HepG2 (cell line): Measurements from ENCODE around the gene MCAT. TPM values are rescaled to one million over a fixed set of nuclear protein-coding genes. Genes with fewer than 3 reads are reported as not detected.
A peak's percentile ranks its signal among the peaks of the same experiment; 100 is the strongest.

ENCODE experiments used
- ATAC-seq: fragments of 200-7000 bp; cut with Tn5 transposase; 3 replicates; pipeline ENCODE4 v1.9.1; 2020; ENCODE audit warnings: mild to moderate bottlenecking, moderate library complexity
- BruUV-seq: library from RNA; stranded (reverse); fragments of 400-500 nt; replicated peaks from 2 replicates; lab custom pipeline; 2021; lab: Mats Ljungman, UMichigan
- CTCF ChIA-PET: fragments of 300-600 bp; formaldehyde crosslinking; extraction: SDS; loops from one replicate; lab custom pipeline; 2021; ENCODE audit warnings: low total read pairs, inconsistent platforms, low intra/inter-chr PET ratio; lab: Yijun Ruan, JAX
- POLR2A ChIA-PET: fragments of 350-600 bp; sonication (Branson Sonifier 250); formaldehyde crosslinking; loops from one replicate; lab custom pipeline; 2020; ENCODE audit warnings: antibody characterized with exemption, inconsistent platforms; lab: Yijun Ruan, JAX
- DNase-seq: peaks from one replicate; pipeline ENCODE4 v3.0.0-alpha.2; 2015; ENCODE audit warnings: low spot score
- FAIRE-seq: peaks from 3 replicates; lab custom pipeline; 2011; peaks lifted over from hg19 to GRCh38; lab: Jason Lieb, UNC
- H2AFZ ChIP-seq: one replicate; pipeline ENCODE4 v1.6.1; 2011; ENCODE audit warnings: low read length, inconsistent platforms
- H3K27ac ChIP-seq: fragments of 300-600 bp; 3 replicates; pipeline ENCODE4 v1.8.0; 2011; ENCODE audit warnings: mixed run types, mild to moderate bottlenecking, mixed read lengths, low read length, inconsistent platforms; ENCODE audit not compliant: insufficient read depth; ENCODE audit errors: extremely low read length
- H3K27me3 ChIP-seq, 2 experiments: fragments of 200-600 bp in 1 of 2; 2 replicates in 1 of 2; 3 replicates in 1 of 2; pipeline versions ENCODE4 v1.6.0 to v1.8.0; 2011; ENCODE audit warnings: low read length in 2 of 2, mild to moderate bottlenecking in 2 of 2, moderate library complexity in 2 of 2, inconsistent platforms in 1 of 2; ENCODE audit not compliant: insufficient read depth in 2 of 2, control insufficient read depth in 1 of 2
- H3K36me3 ChIP-seq, 2 experiments: fragments of 200-600 bp in 1 of 2; replicated peaks in 1 of 2; 2 replicates in 1 of 2; 3 replicates in 1 of 2; pipeline versions ENCODE4 v1.5.1 to v1.8.0; 2011; ENCODE audit warnings: low read length in 2 of 2, inconsistent platforms in 1 of 2; ENCODE audit not compliant: insufficient read depth in 2 of 2, control insufficient read depth in 1 of 2
- H3K4me1 ChIP-seq: 2 replicates; pipeline ENCODE4 v1.5.1; 2012; ENCODE audit warnings: low read length, inconsistent platforms; ENCODE audit not compliant: insufficient read depth
- H3K4me2 ChIP-seq: 2 replicates; pipeline ENCODE4 v1.6.0; 2011; ENCODE audit warnings: low read depth, low read length, inconsistent platforms
- H3K4me3 ChIP-seq, 3 experiments: fragments of 200-600 bp in 1 of 3; sonication (generic), shearing (Covaris generic) in 1 of 3; replicated peaks in 1 of 3; 2 replicates each; pipeline ENCODE4 v1.5.1; 2011 to 2016; ENCODE audit warnings: low read length in 3 of 3, inconsistent platforms in 2 of 3, low read depth in 2 of 3, mild to moderate bottlenecking in 2 of 3, control low read depth in 1 of 3, mixed read lengths in 1 of 3; ENCODE audit not compliant: insufficient read depth in 1 of 3
- H3K79me2 ChIP-seq: one replicate; pipeline ENCODE4 v1.6.1; 2011; ENCODE audit warnings: low read length, inconsistent platforms; ENCODE audit not compliant: insufficient read depth
- H3K9ac ChIP-seq: 2 replicates; pipeline ENCODE4 v1.6.0; 2011; ENCODE audit warnings: mild to moderate bottlenecking, low read depth, low read length, inconsistent platforms; ENCODE audit not compliant: insufficient read depth
- H3K9me3 ChIP-seq: 2 replicates; pipeline ENCODE4 v1.5.1; 2012; ENCODE audit warnings: mild to moderate bottlenecking, low read length
- H4K20me1 ChIP-seq: 2 replicates; pipeline ENCODE4 v1.6.0; 2011; ENCODE audit warnings: inconsistent platforms, mild to moderate bottlenecking, low read length, moderate library complexity; ENCODE audit not compliant: insufficient read depth
- ARNT ChIP-seq: fragments of 450-650 bp; IDR thresholded peaks from 2 replicates; pipeline ENCODE4 v1.6.1; 2017
- CTCF ChIP-seq: sonication (generic); formaldehyde crosslinking; IDR thresholded peaks from 2 replicates; pipeline ENCODE4 v1.5.0; 2020; ENCODE audit warnings: mild to moderate bottlenecking, missing genetic modification reagents, moderate library complexity
- FOXA1 ChIP-seq, 2 experiments: fragments of 450-650 bp in 1 of 2; sonication (generic) in 1 of 2; formaldehyde crosslinking in 1 of 2; IDR thresholded peaks; 2 replicates each; pipeline versions ENCODE4 v1.4.0 to v1.6.1; 2016 to 2020; ENCODE audit warnings: missing genetic modification reagents in 1 of 2
- FOXP1 ChIP-seq, 2 experiments: fragments of 450-650 bp in 1 of 2; IDR thresholded peaks; 2 replicates each; pipeline ENCODE4 v1.6.1; 2017 to 2018; ENCODE audit warnings: antibody characterized with exemption in 1 of 2
- HNRNPLL ChIP-seq: fragments of 200-400 bp; formaldehyde crosslinking; IDR thresholded peaks from 2 replicates; pipeline ENCODE4 v1.6.1; 2017; ENCODE audit warnings: mild to moderate bottlenecking, low read depth, low read length; ENCODE audit not compliant: poor library complexity, severe bottlenecking
- NKX3-1 ChIP-seq: sonication (generic); formaldehyde crosslinking; IDR thresholded peaks from 2 replicates; pipeline ENCODE4 v1.5.0; 2020; ENCODE audit warnings: missing genetic modification reagents
- SAP130 ChIP-seq: IDR thresholded peaks from 2 replicates; pipeline ENCODE4 v1.6.1; 2016; ENCODE audit warnings: low read depth
- SOX13 ChIP-seq, 3 experiments: fragments of 450-650 bp in 1 of 3; sonication (generic) in 1 of 3; formaldehyde crosslinking in 1 of 3; IDR thresholded peaks in 2 of 3; conservative IDR thresholded peaks in 1 of 3; 2 replicates each; pipeline versions ENCODE4 v1.5.0 to v1.6.1; 2016 to 2020; ENCODE audit warnings: antibody characterized with exemption in 1 of 3, mild to moderate bottlenecking in 1 of 3, missing compliant biosample characterization in 1 of 3, missing genetic modification reagents in 1 of 3, moderate library complexity in 1 of 3
- SP5 ChIP-seq: IDR thresholded peaks from 2 replicates; pipeline ENCODE4 v1.6.1; 2016; ENCODE audit warnings: low read depth, borderline replicate concordance
- TBX2 ChIP-seq: sonication (generic); formaldehyde crosslinking; IDR thresholded peaks from 2 replicates; pipeline ENCODE4 v1.5.0; 2020; ENCODE audit warnings: missing genetic modification reagents, mild to moderate bottlenecking, borderline replicate concordance
- TFAP4 ChIP-seq: sonication (generic); IDR thresholded peaks from 2 replicates; pipeline ENCODE4 v1.6.1; 2016; ENCODE audit warnings: low read depth, borderline replicate concordance
- TRIM24 ChIP-seq: sonication (generic); formaldehyde crosslinking; IDR thresholded peaks from 2 replicates; pipeline ENCODE4 v1.8.0; 2022; ENCODE audit warnings: mild to moderate bottlenecking, missing genetic modification reagents
- XRCC5 ChIP-seq: fragments of 200-400 bp; formaldehyde crosslinking; optimal IDR thresholded peaks from 2 replicates; pipeline ENCODE3; 2017; ENCODE audit warnings: mild to moderate bottlenecking, low read length
- ZFP36 ChIP-seq: fragments of 150-350 bp; IDR thresholded peaks from 2 replicates; pipeline ENCODE4 v1.6.1; 2018; ENCODE audit warnings: borderline replicate concordance, low read length, low read depth; ENCODE audit not compliant: partially characterized antibody
- ZNF737 ChIP-seq: sonication (generic); formaldehyde crosslinking; IDR thresholded peaks from 2 replicates; pipeline ENCODE4 v1.5.0; 2020; ENCODE audit warnings: missing genetic modification reagents, mild to moderate bottlenecking, borderline replicate concordance
- WGBS: methylation state at CpG from one replicate; pipeline ENCODE4 v1.1.6; 2017; ENCODE audit warnings: low lambda C conversion rate; 5-methylcytosine and 5-hydroxymethylcytosine counted together
- in situ Hi-C: cut with HindIII; loops from 2 replicates; pipeline ENCODE4 v1.10.0; 2017; ENCODE audit warnings: low pct_unique_long_range_greater_than_20kb; ENCODE audit not compliant: extremely low pct_ligation_motif_present
- intact Hi-C: fragments of 100-400 bp; cut with micrococcal nuclease; formaldehyde crosslinking; loops from one replicate; pipeline ENCODE4 v1.10.0; 2022; ENCODE audit not compliant: unreplicated experiment
- polyA plus RNA-seq, 8 experiments: library from polyadenylated mRNA; depleted of rRNA in 3 of 8; stranded (reverse) in 7 of 8; unstranded in 1 of 8; fragments of >200 nt; fragmentation: Illumina TruSeq in 4 of 8; extraction: Trizol in 4 of 8; gene quantifications; 2 replicates each; pipeline versions ENCODE4 v1.2.1 to v1.2.3, GENCODE V29; 2011 to 2016; ENCODE audit warnings: low read depth in 4 of 8, missing spikeins in 1 of 8, mixed read lengths in 1 of 8; ENCODE audit not compliant: insufficient read depth in 1 of 8
- total RNA-seq, 5 experiments: library from RNA; depleted of rRNA; stranded (reverse); fragments of >200 nt; fragmentation: Illumina TruSeq; extraction: Trizol; gene quantifications; 2 replicates each; pipeline ENCODE4 v1.2.3, GENCODE V29; 2016; ENCODE audit warnings: low read depth in 1 of 5
- TF ChIP-seq, protein P1 (sequence below): sonication (generic); formaldehyde crosslinking; IDR thresholded peaks from 2 replicates; pipeline ENCODE4 v1.4.0; 2020; ENCODE audit warnings: missing genetic modification reagents
- TF ChIP-seq, protein P2 (sequence below): IDR thresholded peaks from 2 replicates; pipeline ENCODE4 v1.6.1; 2018; ENCODE audit warnings: missing genetic modification reagents, mild to moderate bottlenecking, missing compliant biosample characterization

Gene MCAT
- total and polyA plus RNA-seq, 2 of the 13 experiments (the other 11 are each of a cell fraction or from before 2014, with no cell fraction given): 9.3 to 16.7 TPM

DNA sequence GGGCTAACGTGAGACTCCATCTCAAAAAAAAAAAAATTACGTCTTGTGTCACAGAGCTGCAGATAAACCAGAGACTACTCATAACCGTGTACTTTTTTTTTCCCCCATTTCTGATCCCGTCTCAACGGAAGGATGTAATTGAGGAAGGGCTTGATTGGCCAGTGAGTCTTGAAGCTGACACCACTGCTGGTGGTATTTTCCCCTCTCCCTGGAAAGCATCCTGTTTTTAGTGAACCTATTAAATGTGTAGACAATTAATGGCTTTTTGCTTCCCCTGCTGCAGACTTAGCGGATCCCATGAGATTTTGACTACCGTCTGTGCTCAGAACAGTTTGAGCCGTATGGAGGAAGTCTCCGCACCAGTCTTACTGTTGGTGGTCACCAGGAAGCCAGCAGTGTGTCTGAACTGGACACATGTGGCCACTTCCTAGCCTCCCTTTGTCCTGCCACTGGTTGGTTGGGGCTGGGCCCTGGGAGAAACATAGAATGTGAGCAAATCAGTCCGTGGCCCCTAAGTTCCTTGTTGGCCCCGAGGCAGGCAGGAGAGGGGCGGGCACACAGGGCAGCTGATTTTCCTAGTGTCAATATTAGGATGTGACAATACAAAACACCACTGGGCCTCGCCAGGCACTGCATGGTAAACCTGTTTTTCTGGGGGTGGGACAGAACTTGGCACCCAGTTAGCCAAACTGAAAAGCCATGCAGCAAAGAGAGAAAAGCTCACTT is 29.5 kb downstream of the MCAT start:
- Histone ChIP-seq H3K4me3 (no peak overlapping the region), H4K20me1 (no peaks in the 10 kb centered on the region), H3K4me2 (peak overlapping the region; percentile 44), H3K36me3 (no peaks in the 10 kb centered on the region), H3K9ac (no peak overlapping the region), H3K27me3 (peaks cover 5 to 35% of the 10 kb centered on the region in 2 experiments; a peak in 4 of 5 replicates), H3K27ac (no peak overlapping the region), H3K4me1 (peaks cover 61% of the 10 kb centered on the region), H3K79me2 (no peaks in the 10 kb centered on the region), H3K9me3 (no peaks in the 10 kb centered on the region), H2AFZ (no peak overlapping the region)
- TF ChIP-seq NKX3-1 (CRISPR knock-in tag): no peak
- TF ChIP-seq CTCF: no peak
- no peak for TF ChIP-seq SOX13 (IDR thresholded peaks at IDR 0.05)
- 0 out of 4 replicates have a peak, but pooled peaks of 1 of the 2 experiments have one; percentile 39 for TF ChIP-seq SOX13 (CRISPR knock-in tag; conservative IDR thresholded peaks at IDR 0.05 in 1 of 2, IDR thresholded peaks at IDR 0.05 in 1 of 2)
- TF ChIP-seq TRIM24: no peak
- peak; percentile 88 for TF ChIP-seq SP5
- no peak for TF ChIP-seq ARNT
- TF ChIP-seq SAP130: peak; percentile 44; the same call in 1 of the 2 replicates
- TF ChIP-seq XRCC5: no peak
- TF ChIP-seq, protein P1, sequence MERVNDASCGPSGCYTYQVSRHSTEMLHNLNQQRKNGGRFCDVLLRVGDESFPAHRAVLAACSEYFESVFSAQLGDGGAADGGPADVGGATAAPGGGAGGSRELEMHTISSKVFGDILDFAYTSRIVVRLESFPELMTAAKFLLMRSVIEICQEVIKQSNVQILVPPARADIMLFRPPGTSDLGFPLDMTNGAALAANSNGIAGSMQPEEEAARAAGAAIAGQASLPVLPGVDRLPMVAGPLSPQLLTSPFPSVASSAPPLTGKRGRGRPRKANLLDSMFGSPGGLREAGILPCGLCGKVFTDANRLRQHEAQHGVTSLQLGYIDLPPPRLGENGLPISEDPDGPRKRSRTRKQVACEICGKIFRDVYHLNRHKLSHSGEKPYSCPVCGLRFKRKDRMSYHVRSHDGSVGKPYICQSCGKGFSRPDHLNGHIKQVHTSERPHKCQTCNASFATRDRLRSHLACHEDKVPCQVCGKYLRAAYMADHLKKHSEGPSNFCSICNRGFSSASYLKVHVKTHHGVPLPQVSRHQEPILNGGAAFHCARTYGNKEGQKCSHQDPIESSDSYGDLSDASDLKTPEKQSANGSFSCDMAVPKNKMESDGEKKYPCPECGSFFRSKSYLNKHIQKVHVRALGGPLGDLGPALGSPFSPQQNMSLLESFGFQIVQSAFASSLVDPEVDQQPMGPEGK: peak; percentile 32; the same call in 1 of the 2 replicates
- TF ChIP-seq TBX2 (CRISPR knock-in tag): peak; percentile 29; the same call in 1 of the 2 replicates
- no peak for TF ChIP-seq FOXP1 (IDR thresholded peaks at IDR 0.05)
- TF ChIP-seq FOXP1 (CRISPR knock-in tag; IDR thresholded peaks at IDR 0.05): peak; percentile 35; the same call in 1 of the 2 replicates
- TF ChIP-seq FOXA1 (IDR thresholded peaks at IDR 0.05): no peak
- TF ChIP-seq FOXA1 (CRISPR knock-in tag; IDR thresholded peaks at IDR 0.05): peak; percentile 67
- TF ChIP-seq ZNF737 (CRISPR knock-in tag): no peak
- TF ChIP-seq TFAP4: peak; percentile 88
- no peak for TF ChIP-seq ZFP36
- TF ChIP-seq, protein P2, sequence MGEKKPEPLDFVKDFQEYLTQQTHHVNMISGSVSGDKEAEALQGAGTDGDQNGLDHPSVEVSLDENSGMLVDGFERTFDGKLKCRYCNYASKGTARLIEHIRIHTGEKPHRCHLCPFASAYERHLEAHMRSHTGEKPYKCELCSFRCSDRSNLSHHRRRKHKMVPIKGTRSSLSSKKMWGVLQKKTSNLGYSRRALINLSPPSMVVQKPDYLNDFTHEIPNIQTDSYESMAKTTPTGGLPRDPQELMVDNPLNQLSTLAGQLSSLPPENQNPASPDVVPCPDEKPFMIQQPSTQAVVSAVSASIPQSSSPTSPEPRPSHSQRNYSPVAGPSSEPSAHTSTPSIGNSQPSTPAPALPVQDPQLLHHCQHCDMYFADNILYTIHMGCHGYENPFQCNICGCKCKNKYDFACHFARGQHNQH (CRISPR knock-in tag): peak; percentile 21; the same call in 1 of the 2 replicates
- no peak for TF ChIP-seq HNRNPLL
- POLR2A ChIA-PET: no interaction called here
- FAIRE-seq: no peak
- no peak for ATAC-seq
- peak; percentile 24 for DNase-seq
- CTCF ChIA-PET: no interaction called here
- intact Hi-C loops: no loop called here
- BruUV-seq: no TSS peak
- WGBS: 40% methylated on average over 10 of the region's 13 CpGs
- in situ Hi-C loops: no loop called here
